SU-DHL-6 (cell line): ENCODE data around the gene ATP4A.

Experiments used
- H2AFZ ChIP-seq: fragments of 200-600 bp; sonication (generic); 2 replicates; pipeline ENCODE4 v1.6.1; 2014; ENCODE audit warnings: low read depth, mild to moderate bottlenecking, moderate library complexity, mixed read lengths, antibody characterized with exemption, low read length; ENCODE audit not compliant: severe bottlenecking
- H3F3A ChIP-seq: fragments of 200-600 bp; shearing (Covaris generic); 2 replicates; pipeline ENCODE4 v1.6.0; 2016; ENCODE audit warnings: antibody characterized with exemption, mild to moderate bottlenecking; ENCODE audit not compliant: insufficient read depth
- H3K27ac ChIP-seq: fragments of 200-600 bp; sonication (generic); 2 replicates; pipeline ENCODE4 v1.5.1; 2016; ENCODE audit warnings: low read depth, mild to moderate bottlenecking, low read length, moderate library complexity, mixed read lengths
- H3K27me3 ChIP-seq: fragments of 200-600 bp; sonication (generic), shearing (Covaris generic); 2 replicates; pipeline ENCODE4 v1.6.0; 2014; ENCODE audit warnings: mild to moderate bottlenecking, low read length
- H3K36me3 ChIP-seq: fragments of 200-600 bp; sonication (generic); 2 replicates; pipeline ENCODE4 v1.6.1; 2014; ENCODE audit warnings: mild to moderate bottlenecking, low read length, mixed read lengths
- H3K4me2 ChIP-seq: fragments of 300-600, 200-600 bp; shearing (Covaris generic), sonication (generic); 2 replicates; pipeline ENCODE4 v1.6.0; 2014; ENCODE audit warnings: low read length, low read depth, mild to moderate bottlenecking; ENCODE audit not compliant: poor library complexity, severe bottlenecking
- H3K4me3 ChIP-seq: fragments of 200-600 bp; sonication (generic); 2 replicates; pipeline ENCODE4 v1.5.1; 2014; ENCODE audit warnings: antibody characterized with exemption, low read length, mild to moderate bottlenecking, mixed read lengths; ENCODE audit not compliant: insufficient read depth, poor library complexity, severe bottlenecking
- H3K79me2 ChIP-seq: fragments of 200-600 bp; sonication (generic); 2 replicates; pipeline ENCODE4 v1.6.1; 2014; ENCODE audit warnings: mild to moderate bottlenecking, low read length, moderate library complexity; ENCODE audit not compliant: insufficient read depth
- H3K9ac ChIP-seq: fragments of 200-600 bp; sonication (generic); 2 replicates; pipeline ENCODE4 v1.7.0; 2014; ENCODE audit warnings: mild to moderate bottlenecking, low read length
- H3K9me2 ChIP-seq: fragments of 200-600 bp; sonication (generic); replicated peaks from 2 replicates; pipeline ENCODE4 v1.6.1; 2014; ENCODE audit warnings: low read length; ENCODE audit not compliant: insufficient read depth
- H3K9me3 ChIP-seq: fragments of 200-600 bp; sonication (generic); 2 replicates; pipeline ENCODE4 v1.6.1; 2014; ENCODE audit warnings: low read length, mixed read lengths; ENCODE audit not compliant: insufficient read depth
- H4K20me1 ChIP-seq: fragments of 200-600 bp; sonication (generic); 2 replicates; pipeline ENCODE4 v1.6.1; 2014; ENCODE audit warnings: low read depth, mild to moderate bottlenecking, antibody characterized with exemption, low read length, moderate library complexity, mixed read lengths
- CTCF ChIP-seq: fragments of 200-600 bp; sonication (generic); IDR thresholded peaks from one replicate; pipeline ENCODE4 v1.5.1; 2017; ENCODE audit warnings: antibody characterized with exemption, mild to moderate bottlenecking, low read length, moderate library complexity; ENCODE audit not compliant: insufficient read depth, poor library complexity, severe bottlenecking
- EZH2phosphoT487 ChIP-seq: fragments of 200-600 bp; sonication (generic), shearing (Covaris generic); conservative IDR thresholded peaks from 2 replicates; pipeline ENCODE4 v1.6.1; 2018; ENCODE audit warnings: mild to moderate bottlenecking, antibody characterized with exemption, low read length, moderate library complexity, mixed read lengths

Gene ATP4A

GRCh38 chr19:35565016-35565856 is 1.8 kb upstream of the ATP4A start:
- Histone ChIP-seq H3K36me3 (no peaks in the 10 kb centered on the region), H3K9me3 (no peaks in the 10 kb centered on the region), H3K9me2 (no peaks in the 10 kb centered on the region), H2AFZ (no peak overlapping the region), H3F3A (no peaks in the 10 kb centered on the region), H4K20me1 (no peaks in the 10 kb centered on the region), H3K4me3 (no peak overlapping the region), H3K79me2 (no peaks in the 10 kb centered on the region), H3K27ac (no peak overlapping the region), H3K27me3 (no peaks in the 10 kb centered on the region), H3K4me2 (no peak overlapping the region), H3K9ac (no peak overlapping the region)
- TF ChIP-seq CTCF = no peak
- TF ChIP-seq EZH2phosphoT487 = no peak

DNA sequence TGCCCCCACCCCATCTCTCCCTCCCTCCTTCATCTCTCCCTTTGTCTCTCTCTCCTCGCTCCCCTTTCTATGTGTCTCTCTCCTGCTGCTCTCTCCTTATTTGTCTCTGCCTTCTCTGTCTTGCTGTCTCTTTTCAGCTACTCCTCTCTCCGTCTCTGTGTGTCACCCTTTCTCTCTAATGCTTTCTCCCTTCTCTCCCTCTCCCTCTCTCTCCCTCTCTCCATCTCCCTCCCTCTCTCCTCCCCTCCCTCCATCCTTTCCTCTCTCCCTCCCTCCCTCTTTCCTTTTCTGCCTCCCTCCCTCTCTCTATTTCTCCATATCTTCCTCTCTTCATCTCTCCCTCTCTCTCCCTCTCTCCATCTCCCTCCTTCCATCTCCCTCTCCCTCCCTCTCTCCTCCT is 682 bp downstream of the ATP4A start:
- Histone ChIP-seq H3K4me3 (no peak overlapping the region), H3K79me2 (no peaks in the 10 kb centered on the region), H3F3A (no peaks in the 10 kb centered on the region), H2AFZ (no peak overlapping the region), H3K36me3 (no peaks in the 10 kb centered on the region), H3K9ac (no peak overlapping the region), H3K4me2 (no peak overlapping the region), H3K27ac (no peak overlapping the region), H3K27me3 (no peaks in the 10 kb centered on the region), H3K9me2 (no peaks in the 10 kb centered on the region), H4K20me1 (no peaks in the 10 kb centered on the region), H3K9me3 (no peaks in the 10 kb centered on the region)
- TF ChIP-seq EZH2phosphoT487 (no peak), CTCF (no peak)

GRCh38 chr19:35562336-35562735 is 1.1 kb downstream of the ATP4A start:
- Histone ChIP-seq H3K36me3 (no peaks in the 10 kb centered on the region), H3K27ac (no peak overlapping the region), H3K4me3 (no peak overlapping the region), H4K20me1 (no peaks in the 10 kb centered on the region), H3K9ac (no peak overlapping the region), H2AFZ (no peak overlapping the region), H3K4me2 (no peak overlapping the region), H3F3A (no peaks in the 10 kb centered on the region), H3K79me2 (no peaks in the 10 kb centered on the region), H3K27me3 (no peaks in the 10 kb centered on the region), H3K9me2 (no peaks in the 10 kb centered on the region), H3K9me3 (no peaks in the 10 kb centered on the region)
- TF ChIP-seq EZH2phosphoT487 = no peak
- no peak for TF ChIP-seq CTCF
